ENCODE data around the gene GRIA4.

GRIA4 gene

GRCh38 chr11:105609832-105610781 lies at the start of gene GRIA4:
TSS of gene GRIA4 (plus strand) at chr11:105610073. CDS start at chr11:105610998, 925 bp downstream.
- peak; percentile 31 for DNase-seq (ENCODE audit: low spot score)

DNA sequence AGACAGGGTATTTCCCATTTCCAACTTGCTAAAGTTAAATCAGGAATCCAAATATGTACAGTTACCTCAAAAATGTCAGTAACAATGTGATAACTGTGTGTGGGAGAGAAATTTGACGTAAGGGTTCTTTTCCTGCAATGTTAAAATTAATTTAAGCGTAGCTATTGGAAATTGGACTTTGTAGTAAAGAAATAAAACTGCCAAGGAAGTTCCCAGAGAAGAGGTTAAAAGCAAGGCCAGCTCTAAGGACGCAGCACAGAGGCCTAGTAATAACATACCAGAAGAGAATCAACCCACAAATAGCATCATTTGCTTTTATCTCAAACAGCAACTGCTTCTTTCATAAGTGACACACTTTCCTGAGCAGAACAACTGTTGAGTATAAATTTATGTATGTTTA lies 36.8 kb upstream of the GRIA4 start:
- DNase-seq (ENCODE audit: low spot score) = no peak

DNA sequence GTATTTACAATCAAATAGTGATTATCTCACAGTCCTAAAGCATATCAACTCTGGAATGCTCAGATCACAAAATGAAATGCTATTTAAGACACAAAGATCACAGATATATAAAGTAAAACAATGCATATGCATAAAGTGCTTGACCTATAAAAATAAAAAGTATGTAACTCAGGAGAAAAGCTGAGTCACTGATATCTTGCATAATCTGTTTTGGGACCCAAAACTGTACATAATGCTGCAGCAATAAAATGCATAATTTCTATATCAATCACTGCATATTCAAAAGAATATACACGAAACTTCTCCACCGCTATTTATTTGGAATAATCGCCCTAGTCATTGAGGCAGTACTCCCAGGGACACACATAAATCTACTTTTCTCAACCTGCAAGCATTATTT lies 34.9 kb upstream of the GRIA4 start:
- no peak for DNase-seq (ENCODE audit: low spot score)

DNA sequence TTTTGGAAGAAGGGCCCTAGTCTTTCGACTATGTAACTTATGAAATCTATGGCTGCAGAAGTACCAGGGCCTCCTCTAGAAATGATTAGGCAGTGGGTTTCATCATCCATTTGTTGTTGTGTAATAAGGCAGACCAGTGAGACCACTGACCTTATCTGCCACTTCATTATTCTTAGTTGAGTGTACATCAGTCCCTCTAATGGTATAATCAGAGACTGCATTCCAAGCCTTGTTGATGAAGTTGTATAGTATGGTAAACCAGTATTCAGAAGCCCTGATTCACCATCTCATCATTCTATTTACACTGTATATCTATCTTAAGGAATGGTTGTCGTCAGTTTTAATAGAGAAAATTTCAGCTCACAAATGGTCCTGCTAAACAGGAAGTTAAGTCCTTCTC lies 32.2 kb upstream of the GRIA4 start:
- DNase-seq (ENCODE audit: low spot score) = no peak

DNA sequence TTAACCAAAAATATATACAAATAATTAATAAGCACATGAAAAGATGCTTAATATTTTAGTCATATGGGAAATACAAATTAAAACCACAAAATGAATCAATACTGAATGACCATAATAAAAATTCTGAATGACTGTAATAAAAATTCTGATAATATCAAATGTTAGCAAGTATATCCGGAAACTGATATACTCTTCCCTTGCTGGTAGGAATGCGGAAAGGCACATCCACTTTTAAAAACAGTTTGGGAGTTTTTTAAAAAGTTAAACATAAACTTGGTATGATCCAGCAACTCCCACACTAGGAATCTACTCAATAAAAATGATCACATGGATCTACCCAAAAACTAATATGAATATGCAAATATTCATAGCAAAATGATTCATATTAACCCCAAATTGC lies 30.8 kb upstream of the GRIA4 start:
- peak; percentile 1 for DNase-seq (ENCODE audit: low spot score)

- DNase-seq (ENCODE audit: low spot score) = peak; percentile 16
Observed at GRCh38 chr11:105582497-105582896, 27.4 kb upstream of the GRIA4 start.

DNA sequence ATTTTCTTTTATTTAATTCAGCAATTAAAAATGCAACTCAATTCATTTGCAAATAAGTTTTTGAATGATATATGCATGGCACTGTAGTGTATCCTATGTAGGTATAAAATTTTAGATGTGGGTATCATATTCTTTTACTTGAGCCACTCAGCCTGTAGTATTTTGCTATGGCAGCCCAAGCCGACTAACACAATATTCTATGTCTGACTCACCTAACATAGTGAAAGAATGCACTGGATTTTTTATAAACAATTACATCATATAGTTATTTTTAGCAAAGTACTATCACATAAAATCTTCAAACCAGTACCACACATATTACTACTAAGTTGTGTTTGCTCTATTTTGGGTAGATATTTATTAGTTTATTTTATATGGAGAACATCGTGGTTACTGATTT lies 21.9 kb upstream of the GRIA4 start:
- peak; percentile 63 for DNase-seq (ENCODE audit: low spot score)

- DNase-seq (ENCODE audit: low spot score) = peak; percentile 13
Observed at GRCh38 chr11:105589346-105589745, 20.5 kb upstream of the GRIA4 start.

DNA sequence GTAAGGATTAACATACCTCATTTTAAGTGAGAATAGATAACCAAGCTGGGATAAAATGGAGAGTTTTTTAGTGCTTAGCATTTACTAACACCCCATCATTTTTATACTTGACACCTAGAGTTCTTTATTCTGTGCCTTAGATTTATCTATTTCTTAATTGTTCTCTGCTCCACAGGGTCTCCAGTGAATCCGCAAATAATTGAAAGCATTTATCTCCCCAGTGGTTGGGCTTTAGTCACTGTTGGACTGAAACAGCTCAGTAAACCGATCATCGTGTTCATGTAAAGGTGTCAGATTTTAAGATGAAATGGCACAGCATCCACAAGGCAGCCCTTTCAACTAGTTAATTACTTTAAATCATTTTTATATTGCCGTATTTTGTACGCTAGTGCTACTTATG lies 17.8 kb upstream of the GRIA4 start:
- DNase-seq (ENCODE audit: low spot score) = no peak

GRCh38 chr11:105598371-105598770 lies 11.5 kb upstream of the GRIA4 start:
- no peak for DNase-seq (ENCODE audit: low spot score)

DNA sequence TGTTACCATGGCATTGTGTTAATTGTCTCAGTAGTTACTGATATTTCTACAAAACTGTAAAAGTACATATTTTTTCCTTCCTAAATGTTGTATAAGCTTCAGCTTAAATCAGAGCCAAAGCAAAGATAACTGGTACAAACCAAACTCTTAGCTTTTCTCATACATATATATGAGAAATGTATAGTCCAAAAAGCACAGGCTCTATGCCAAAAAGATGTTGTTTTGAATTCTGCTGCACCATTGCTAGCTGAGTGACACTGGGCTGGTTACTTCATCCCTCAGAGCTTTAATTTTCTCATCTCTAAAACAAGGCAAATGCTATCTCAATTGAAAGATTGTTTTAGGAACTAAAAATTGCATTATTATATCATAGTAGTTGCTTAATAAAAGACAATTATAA lies 6.7 kb upstream of the GRIA4 start:
- no peak for DNase-seq (ENCODE audit: low spot score)

GRCh38 chr11:105609341-105609781 lies 512 bp upstream of the GRIA4 start:
- DNase-seq (ENCODE audit: low spot score) = peak; percentile 52

- no peak for DNase-seq (ENCODE audit: low spot score)
Observed at GRCh38 chr11:105610871-105611571, 1.1 kb downstream of the GRIA4 start.

GRCh38 chr11:105611572-105612441 lies 1.9 kb downstream of the GRIA4 start:
- no peak for DNase-seq (ENCODE audit: low spot score)

DNA sequence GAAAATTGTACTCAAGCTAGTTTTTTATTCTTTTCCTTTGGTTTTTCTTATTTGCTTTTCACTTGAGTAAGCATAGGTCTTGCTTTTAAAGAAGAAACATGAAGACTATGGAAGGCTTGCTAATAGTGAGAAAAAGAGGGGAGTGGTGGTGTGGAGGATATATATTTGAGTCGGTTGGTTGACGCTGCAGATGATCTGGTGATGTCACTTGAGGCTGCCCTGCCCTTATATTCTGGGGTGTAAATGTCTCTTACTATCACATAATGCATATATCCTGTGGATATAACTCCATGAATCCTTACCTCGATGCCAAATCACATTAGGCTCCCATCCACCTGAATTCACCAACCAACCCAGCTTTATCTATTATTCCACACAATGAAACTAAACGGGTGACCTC lies 2.9 kb downstream of the GRIA4 start:
- no peak for DNase-seq (ENCODE audit: low spot score)

GRCh38 chr11:105613183-105613582 lies 3.3 kb downstream of the GRIA4 start:
- DNase-seq (ENCODE audit: low spot score) = no peak

DNA sequence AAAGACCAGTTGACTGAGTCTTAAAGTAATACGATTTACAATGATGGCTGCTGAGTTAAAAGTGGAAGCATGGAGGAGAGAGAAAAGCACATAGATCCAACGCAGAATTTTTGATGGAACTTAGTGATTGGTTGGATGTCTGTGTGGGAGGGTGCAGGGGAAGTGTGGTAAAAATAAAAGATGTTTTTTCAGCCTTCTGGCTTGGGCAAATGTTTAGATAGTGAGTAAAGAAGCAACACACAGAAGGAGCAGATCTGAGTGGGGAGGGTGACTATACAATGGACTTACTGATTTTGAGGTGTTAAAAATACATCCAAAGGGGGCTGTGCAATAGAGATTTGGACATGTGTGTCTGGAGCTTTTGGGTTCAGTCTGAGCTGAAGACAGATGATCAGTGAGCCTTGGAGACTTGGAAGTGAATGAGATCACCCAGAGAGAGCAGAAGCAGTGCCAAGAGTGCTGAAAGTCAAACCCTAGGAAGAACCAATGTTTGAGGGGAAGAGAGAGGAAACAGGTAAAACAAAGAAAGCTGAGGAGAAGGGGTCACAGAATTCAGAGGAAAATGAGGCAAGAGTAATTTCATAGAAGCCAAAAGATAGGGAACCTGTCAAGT lies 8.6 kb downstream of the GRIA4 start:
- no peak for DNase-seq (ENCODE audit: low spot score)

- no peak for DNase-seq (ENCODE audit: low spot score)
Observed at GRCh38 chr11:105619556-105619955, 9.7 kb downstream of the GRIA4 start.

DNA sequence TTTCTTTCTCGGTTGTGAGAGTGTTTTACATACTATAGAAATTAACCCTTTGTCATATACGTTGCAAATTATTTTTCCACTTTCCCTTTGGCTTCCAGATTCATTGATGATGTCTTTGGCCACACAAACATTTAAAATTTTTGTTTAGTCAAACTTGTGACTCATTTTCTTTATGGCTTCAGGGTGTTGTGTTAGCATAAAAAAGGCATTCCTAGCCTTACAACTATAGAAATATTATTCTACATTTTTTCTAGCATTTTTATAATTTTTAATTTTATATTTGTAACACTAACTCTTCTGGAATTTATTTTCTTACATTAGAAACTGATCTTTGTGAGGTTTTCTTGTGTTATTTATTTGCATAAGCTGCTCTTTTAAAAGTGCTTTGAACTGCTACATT lies 12.1 kb downstream of the GRIA4 start:
- no peak for DNase-seq (ENCODE audit: low spot score)

DNA sequence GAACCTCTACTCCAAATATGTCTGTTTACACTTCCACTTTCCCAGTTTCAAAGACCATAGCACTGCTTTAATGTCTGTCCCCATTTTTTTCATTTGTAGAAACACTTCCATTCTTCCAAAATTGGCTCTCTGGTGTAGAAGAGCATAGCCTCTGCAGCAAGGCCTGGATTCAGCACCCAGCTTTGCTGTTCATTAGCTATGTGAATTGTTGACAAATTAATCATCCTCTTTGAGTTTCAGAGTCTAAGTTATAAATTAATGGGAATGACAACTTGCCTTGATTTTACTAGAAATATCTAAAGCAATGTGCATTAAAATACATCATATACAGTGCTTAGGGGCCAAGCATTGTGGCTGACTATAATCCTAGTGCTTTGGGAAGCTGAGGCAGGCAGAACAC lies 22.4 kb downstream of the GRIA4 start:
- peak; percentile 69 for DNase-seq (ENCODE audit: low spot score)

DNA sequence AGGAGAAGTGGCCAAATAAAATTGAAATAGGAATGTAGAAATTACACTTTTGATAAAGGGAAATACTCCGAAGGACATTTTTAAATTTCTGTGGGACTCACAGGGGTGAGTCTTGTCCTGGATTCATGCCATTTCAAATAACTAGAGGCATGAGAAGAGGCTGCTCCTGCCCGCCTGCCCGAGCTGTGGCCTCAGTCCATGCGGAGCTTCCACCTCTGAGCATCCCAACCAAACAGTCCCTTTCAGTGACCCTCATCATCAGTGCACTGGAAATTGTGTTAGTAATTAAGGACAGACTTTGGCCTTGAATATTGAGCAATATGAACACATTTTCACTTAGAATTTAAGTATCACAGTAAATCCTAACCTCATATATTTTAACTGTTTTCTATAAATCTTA lies 25.6 kb downstream of the GRIA4 start:
- no peak for DNase-seq (ENCODE audit: low spot score)

GRCh38 chr11:105636496-105636895 lies 26.6 kb downstream of the GRIA4 start:
- DNase-seq (ENCODE audit: low spot score) = no peak

Data from kidney tubule cell (primary cell).